NK-92 (cell line): ENCODE measurements around the gene IER5.

Source experiments
- DNase-seq: peaks from one replicate; lab custom pipeline; 2025; ENCODE audit not compliant: unreplicated experiment; lab: John Stamatoyannopoulos, UW

Gene IER5

DNA sequence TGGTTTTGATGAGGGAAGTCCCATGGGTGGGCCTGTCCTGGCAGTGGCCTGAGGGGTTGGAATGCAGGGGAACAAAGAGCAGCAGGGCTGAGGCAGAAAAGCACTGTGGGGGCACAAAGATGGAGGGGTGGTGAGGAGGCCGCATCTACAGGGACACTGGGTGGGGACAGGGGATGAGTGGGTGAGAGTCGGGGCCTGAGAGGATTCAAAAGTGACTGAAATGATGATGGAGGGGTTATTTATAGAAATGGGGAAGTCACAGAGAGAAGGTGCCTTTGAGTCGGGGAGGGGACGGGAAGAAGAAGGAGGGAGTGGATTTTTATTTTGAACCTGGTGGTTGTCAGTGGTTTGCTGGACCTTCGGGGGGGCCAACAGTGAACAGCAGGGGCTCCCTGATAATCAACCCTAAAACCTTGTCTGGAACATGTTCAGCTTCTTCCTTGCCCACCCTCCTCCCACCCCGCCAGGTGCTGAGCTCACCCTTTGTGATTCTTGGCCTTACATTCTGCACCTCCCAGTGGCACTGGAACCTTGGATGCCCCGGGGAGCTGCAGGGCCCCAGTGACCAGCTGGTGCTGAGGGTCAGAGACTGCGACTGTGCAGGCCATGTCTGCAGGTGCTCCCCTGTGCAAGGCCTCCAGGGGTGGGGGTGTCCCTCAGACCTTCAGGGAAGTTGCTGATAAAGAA, 42.9 kb downstream of the IER5 start:
- DNase-seq: no peak

DNA sequence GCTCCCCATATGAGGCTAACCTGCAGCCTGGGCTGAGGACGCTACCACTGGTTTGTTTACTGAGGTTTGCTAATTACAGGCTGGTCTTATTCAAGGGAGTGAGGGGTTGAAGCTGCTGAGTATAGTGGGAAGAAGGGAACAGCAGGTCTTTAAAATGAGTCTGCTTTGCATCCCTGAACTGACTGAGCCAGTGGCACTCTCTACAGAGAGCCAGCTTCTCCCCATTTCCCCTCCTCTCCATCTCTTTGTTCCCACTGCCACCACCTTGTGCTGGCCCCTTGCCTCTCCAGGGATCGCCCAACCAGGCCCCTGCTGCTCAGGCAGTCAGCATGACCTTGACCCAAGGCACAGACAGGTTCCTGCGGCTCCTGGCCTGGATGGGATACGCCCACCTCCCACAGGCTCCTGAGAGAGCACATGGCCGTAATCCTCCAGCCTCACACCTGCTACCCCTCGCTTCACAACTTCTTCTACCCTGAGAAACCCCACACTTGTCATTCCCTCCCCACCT, 45.0 kb downstream of the IER5 start:
- no peak for DNase-seq

DNA sequence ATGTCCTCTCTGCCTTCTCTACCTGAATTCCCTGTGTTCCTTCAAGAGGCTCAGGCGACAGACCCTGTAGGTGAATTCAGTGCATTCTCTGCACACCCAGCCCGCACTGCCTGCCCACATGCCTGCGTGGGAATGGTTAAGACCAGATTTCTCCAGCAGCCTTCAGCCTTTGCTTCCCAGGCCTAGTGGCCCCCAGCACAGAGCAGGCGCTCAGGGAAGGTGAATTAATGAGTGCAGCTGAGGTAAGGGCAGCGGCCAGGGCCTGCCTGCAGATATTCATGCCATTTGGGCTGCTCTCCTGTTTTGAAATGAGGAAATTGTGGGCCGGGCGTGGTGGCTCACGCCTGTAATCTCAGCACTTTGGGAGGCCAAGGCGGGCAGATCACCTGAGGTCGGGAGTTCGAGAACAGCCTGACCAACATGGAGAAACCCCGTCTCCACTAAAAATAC, 45.5 kb downstream of the IER5 start:
- DNase-seq: no peak

DNA sequence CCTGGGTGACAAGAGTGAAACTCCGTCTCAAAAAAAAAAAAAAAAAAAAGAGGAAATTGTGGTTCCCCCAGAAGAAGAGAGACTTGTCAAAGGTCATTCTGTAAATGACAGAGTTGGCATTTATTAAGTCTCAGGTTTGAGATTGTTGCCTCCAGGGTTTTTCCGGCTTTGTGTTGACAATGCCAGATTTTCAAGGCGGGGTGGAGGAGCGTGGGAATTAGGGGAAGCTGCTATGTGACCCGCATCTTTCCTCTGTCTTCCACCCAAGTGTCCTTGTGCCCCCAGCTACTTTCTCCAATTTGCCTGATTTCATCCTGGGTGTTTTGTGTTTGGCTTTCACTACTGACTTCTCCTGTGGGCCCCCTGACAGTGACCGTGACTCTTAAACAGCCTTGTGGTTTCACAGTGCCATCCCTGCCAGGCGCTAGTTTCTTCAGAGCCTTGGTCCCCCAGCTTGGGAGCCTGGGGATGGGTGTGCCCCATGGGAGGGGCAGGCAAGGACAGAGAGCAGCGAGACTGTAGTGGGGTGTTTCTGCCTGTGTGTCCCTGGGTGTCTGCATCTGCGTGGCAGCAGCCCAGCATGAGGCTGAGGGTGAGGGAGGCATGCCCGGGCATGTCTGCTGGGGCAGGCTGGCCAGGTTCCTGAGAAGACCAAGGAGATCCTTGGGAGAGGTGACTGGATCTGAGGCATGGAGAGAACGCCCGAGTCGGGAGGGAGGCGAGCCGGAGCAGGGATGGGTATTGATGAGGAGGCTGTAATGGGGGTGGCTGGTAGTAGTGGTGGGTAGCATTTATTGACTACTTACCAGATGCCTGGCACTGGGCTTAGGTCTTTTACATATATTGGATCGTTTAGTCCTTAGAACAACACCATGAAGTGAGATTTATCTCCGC, 46.3 kb downstream of the IER5 start:
- no peak for DNase-seq

DNA sequence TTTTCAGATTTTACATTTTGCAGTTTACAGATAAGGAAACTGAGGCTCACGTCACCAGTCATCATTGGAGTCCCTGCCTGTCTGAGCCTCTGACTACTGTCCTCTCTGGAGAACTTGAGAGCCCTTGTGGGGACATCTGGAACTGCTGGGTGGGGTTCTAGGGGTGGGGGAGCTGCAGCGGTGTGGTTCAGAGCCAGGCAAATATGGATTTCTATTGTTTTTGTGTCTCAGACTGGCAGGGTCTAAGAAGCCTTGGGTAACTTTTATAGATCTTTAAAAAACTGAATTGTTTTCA, 46.9 kb downstream of the IER5 start:
- DNase-seq: no peak

DNA sequence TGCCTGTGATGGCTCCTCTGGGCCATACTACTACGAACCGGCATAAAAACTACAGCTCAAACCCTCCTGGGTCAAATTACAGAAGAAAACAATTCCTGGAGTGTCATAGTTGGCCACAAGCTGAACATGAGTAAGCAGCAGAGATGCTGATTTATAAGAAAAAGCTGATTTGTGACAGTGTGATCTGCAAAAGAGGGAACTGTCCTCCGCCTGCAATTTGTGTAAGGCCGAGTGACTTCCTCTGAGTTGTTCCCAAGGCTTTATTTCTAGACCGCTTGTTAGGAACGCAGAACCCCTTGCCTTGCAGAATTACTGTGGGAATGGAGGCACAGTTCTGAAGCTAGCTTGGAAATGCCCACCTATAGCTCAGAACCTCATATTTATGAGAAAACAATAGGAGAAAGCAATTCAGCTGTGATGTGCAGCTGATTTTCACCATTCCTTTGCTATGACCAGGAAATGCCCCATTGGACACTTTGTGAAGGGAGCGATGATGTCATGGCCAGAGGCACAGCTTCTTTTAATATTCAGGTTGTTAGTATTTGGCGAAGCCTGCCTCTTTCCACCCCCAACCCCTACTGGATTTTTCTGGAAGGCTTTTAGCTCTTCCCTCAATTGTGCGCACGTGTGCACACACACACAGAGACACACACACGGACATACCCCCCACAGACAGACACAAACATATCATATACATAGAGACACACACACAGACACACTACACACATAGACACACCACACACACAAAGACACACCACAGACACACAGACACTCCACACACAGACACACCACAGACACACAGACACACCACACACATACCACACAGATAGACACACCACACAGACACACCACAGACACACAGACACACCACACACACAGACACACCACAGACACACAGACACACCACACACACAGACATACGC, 47.6 kb downstream of the IER5 start:
- DNase-seq: no peak

DNA sequence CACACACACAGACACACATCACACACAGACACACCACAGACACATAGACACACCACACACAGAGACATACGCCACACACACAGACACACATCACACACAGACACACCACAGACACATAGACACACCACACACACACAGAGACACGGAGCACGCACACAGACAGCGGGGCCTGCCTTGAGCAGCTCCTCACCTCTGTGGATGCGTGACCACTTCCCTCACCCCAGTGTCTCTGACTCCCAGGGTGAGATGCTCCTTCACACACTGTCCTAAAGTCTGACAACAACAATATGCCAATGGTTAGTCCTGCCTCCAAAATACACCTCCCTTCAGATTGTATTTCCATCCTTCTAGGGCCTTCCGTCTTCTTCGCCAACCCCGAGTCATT, 48.2 kb downstream of the IER5 start:
- DNase-seq: no peak

DNA sequence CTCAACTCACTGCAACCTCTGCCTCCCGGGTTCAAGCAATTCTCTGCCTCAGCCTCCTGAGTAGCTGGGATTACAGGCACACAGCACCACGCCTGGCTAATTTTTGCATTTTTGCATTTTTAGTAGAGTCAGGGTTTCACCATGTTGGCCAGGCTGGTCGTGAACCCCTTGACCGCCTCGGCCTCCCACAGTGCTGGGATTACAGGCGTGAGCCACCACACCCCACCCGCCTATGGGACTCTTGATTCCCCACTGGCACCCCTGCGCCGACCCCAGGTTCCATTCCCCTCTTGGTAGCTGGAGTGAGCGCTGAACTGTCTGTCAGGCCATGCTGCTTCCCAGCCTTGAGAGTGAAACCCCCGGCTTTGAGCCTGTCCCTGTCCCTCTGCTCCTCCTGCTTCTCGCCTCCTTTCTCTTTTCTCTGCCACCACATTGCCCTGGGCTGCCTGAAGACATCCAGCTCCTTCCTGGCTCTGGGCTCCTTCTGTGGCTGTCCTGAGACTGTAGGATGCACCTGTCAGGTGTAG, 48.8 kb downstream of the IER5 start:
- DNase-seq: no peak

DNA sequence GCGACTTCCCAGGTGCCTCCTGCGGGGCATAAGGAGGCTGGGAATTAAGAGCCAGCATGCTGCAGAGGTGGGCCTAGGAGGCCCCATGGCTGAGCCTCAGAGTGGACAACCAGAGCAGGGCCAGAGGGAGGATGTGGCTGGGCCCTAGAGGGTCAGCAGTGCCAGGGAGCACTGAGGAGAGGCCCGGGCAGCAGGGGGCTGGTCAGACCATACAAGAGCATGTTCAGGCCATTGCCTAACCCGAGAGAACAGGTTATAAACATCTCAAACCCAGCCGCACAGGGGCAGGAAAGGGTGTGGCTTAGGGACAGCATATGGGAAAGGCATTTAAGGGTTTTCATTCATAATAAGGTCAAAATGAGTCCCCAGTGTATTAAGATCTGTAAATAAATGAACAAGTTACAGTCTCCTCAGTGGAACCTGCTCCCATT, 51.1 kb downstream of the IER5 start:
- DNase-seq: no peak

DNA sequence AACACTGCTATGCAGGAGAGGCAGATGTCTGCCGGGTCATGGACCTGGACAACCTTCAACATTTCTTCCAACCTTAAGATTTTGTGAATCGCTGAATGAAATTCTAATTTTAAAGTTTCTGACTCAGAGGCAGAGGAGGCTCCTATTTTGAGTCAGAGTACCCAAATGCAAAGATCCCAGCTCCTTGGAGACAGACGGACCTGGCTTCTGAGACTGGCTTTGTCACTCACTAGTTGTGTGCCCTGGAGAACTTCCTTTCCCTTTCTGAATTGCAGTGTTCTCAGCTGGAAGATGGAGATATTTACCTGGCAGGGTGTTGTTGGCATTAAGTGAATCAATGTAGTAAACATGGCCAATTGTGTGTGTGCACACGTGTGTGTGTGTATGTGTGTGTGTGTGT, 51.9 kb downstream of the IER5 start:
- DNase-seq: no peak

DNA sequence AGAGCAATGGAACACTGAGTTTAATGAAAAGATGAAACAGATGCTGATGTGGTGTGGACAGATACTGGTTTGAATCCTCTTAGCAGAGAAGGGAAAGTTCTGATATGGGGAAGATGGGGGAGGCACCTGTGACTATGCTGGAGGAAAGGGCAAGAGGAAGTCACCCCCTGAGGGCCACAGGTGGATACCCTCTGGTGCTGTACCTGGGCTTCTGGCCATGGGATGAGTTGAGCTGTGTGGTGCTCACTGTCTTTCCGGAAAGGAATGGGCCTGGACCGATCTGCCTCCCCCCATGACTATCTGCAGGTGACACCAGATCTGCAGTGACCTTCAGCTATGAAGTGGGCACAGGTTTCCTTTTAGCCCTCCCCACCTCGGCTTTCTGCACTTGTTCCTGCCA, 52.4 kb downstream of the IER5 start:
- DNase-seq: no peak

DNA sequence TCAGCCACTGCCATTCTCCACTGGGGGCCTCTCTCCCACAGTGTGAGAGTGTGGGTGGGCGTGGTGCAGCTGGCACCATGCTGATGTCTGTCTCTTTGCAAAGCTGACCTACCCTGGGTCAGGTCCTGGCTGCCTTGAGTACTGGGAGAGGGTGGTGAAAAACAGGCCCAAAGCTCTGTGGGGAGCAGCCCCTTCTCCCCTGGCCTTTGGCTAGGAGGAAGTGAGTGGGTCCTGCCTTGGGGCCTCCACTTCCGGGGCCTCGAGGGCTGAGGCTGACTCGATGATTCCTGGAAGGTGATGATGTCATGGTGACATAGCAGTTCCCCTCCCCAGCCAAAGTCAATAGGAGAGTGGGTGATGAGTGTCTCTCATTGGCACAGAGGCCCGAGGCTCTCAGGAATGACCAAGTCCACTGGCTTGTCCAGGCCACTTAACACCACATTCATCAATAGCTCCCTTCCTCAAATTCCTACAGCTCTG, 53.0 kb downstream of the IER5 start:
- DNase-seq: no peak
